ENCODE results near the gene CTNNA2.
A peak's percentile ranks its signal among the peaks of the same experiment; 100 is the strongest.
"Not testable (repeated sequence)": the region's sequence is repeated elsewhere in the genome, so short reads cannot be mapped to it uniquely, and the experiment has no call there.

The CTNNA2 gene

GRCh38 chr2:80086831-80087230 is 574.0 kb downstream of the CTNNA2 start:
- Histone ChIP-seq H3K27me3 (no peaks in the 10 kb centered on the region), H3K9me3 (no peaks in the 10 kb centered on the region), H3K4me3 (ENCODE audit: low read depth, low read length) (no peak overlapping the region), H3K4me1 (peaks cover 30% of the 10 kb centered on the region), H3K36me3 (no peaks in the 10 kb centered on the region)
- DNase-seq, result peak; percentile 60
- peak; percentile 39 for TF ChIP-seq CTCF (IDR thresholded peaks at IDR 0.05; ENCODE audit: low read depth, low read length)

GRCh38 chr2:80091237-80091636 is 578.4 kb downstream of the CTNNA2 start:
- no peaks in the 10 kb centered on the region for H3K27me3 ChIP-seq
- no peaks in the 10 kb centered on the region for H3K9me3 ChIP-seq
- no peak for TF ChIP-seq CTCF (IDR thresholded peaks at IDR 0.05; ENCODE audit: low read depth, low read length)
- peak; percentile 36 for DNase-seq
- peaks cover 25% of the 10 kb centered on the region for H3K4me1 ChIP-seq
- H3K36me3 ChIP-seq, result no peaks in the 10 kb centered on the region
- no peak overlapping the region for H3K4me3 ChIP-seq (ENCODE audit: low read depth, low read length)

GRCh38 chr2:80092474-80092873 is 579.6 kb downstream of the CTNNA2 start:
- DNase-seq, result no peak
- no peak for TF ChIP-seq CTCF (IDR thresholded peaks at IDR 0.05; ENCODE audit: low read depth, low read length)
- Histone ChIP-seq H3K27me3 (no peaks in the 10 kb centered on the region), H3K4me1 (peaks cover 18% of the 10 kb centered on the region), H3K4me3 (ENCODE audit: low read depth, low read length) (no peak overlapping the region), H3K36me3 (no peaks in the 10 kb centered on the region), H3K9me3 (no peaks in the 10 kb centered on the region)

- not testable (repeated sequence) for H3K4me3 ChIP-seq (ENCODE audit: low read depth, low read length); DNase-seq; H3K9me3 ChIP-seq; H3K36me3 ChIP-seq; H3K27me3 ChIP-seq; H3K4me1 ChIP-seq
Observed at GRCh38 chr2:80098503-80098902, 585.7 kb downstream of the CTNNA2 start.

GRCh38 chr2:80102026-80102425 is 589.2 kb downstream of the CTNNA2 start:
- DNase-seq, result no peak
- Histone ChIP-seq H3K4me1 (no peaks in the 10 kb centered on the region), H3K36me3 (no peaks in the 10 kb centered on the region), H3K27me3 (no peaks in the 10 kb centered on the region), H3K4me3 (ENCODE audit: low read depth, low read length) (no peak overlapping the region), H3K9me3 (no peaks in the 10 kb centered on the region)
- TF ChIP-seq CTCF (IDR thresholded peaks at IDR 0.05; ENCODE audit: low read depth, low read length), result no peak

- DNase-seq, result no peak
- no peak for TF ChIP-seq CTCF (IDR thresholded peaks at IDR 0.05; ENCODE audit: low read depth, low read length)
- Histone ChIP-seq H3K27me3 (no peaks in the 10 kb centered on the region), H3K9me3 (no peaks in the 10 kb centered on the region), H3K4me1 (no peaks in the 10 kb centered on the region), H3K4me3 (ENCODE audit: low read depth, low read length) (no peak overlapping the region), H3K36me3 (no peaks in the 10 kb centered on the region)
Observed at GRCh38 chr2:80105015-80105640, 592.3 kb downstream of the CTNNA2 start.

Data from BE2C (cell line).